Measurements from ENCODE around the gene MYMX.

DNA sequence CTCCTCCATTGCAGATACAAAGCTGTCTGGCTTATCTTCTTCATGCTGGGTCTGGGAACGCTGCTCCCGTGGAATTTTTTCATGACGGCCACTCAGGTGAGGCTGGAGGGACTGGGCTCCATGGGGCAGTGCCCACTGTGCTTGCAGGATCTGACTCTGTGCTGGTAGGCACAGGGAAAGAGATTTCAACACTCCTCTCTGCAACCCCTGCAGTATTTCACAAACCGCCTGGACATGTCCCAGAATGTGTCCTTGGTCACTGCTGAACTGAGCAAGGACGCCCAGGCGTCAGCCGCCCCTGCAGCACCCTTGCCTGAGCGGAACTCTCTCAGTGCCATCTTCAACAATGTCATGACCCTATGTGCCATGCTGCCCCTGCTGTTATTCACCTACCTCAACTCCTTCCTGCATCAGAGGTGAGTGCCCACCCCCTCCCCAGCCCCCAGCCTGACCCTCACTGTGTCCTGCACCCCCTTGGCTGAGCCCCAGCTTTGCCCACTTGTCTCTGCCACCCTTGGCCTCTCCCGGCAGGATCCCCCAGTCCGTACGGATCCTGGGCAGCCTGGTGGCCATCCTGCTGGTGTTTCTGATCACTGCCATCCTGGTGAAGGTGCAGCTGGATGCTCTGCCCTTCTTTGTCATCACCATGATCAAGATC lies 12.8 kb downstream of the MYMX start:
- TF ChIP-seq POU6F1 (CRISPR knock-in tag; IDR thresholded peaks at IDR 0.05; ENCODE audit: borderline replicate concordance, low read depth) (no peak), BACH2 (CRISPR knock-in tag; IDR thresholded peaks at IDR 0.05; ENCODE audit: borderline replicate concordance) (no peak), GLIS3 (CRISPR knock-in tag; IDR thresholded peaks at IDR 0.05) (no peak)
- TF ChIP-seq, protein P1, sequence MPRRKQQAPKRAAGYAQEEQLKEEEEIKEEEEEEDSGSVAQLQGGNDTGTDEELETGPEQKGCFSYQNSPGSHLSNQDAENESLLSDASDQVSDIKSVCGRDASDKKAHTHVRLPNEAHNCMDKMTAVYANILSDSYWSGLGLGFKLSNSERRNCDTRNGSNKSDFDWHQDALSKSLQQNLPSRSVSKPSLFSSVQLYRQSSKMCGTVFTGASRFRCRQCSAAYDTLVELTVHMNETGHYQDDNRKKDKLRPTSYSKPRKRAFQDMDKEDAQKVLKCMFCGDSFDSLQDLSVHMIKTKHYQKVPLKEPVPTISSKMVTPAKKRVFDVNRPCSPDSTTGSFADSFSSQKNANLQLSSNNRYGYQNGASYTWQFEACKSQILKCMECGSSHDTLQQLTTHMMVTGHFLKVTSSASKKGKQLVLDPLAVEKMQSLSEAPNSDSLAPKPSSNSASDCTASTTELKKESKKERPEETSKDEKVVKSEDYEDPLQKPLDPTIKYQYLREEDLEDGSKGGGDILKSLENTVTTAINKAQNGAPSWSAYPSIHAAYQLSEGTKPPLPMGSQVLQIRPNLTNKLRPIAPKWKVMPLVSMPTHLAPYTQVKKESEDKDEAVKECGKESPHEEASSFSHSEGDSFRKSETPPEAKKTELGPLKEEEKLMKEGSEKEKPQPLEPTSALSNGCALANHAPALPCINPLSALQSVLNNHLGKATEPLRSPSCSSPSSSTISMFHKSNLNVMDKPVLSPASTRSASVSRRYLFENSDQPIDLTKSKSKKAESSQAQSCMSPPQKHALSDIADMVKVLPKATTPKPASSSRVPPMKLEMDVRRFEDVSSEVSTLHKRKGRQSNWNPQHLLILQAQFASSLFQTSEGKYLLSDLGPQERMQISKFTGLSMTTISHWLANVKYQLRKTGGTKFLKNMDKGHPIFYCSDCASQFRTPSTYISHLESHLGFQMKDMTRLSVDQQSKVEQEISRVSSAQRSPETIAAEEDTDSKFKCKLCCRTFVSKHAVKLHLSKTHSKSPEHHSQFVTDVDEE (CRISPR knock-in tag; IDR thresholded peaks at IDR 0.05), result no peak
